HFFc6 (cell line): ENCODE data around the gene UBAC2. TPM values are rescaled to one million over a fixed set of nuclear protein-coding genes. Genes with fewer than 3 reads are reported as not detected.

Experiments
- DNase-seq: peaks from one replicate; pipeline ENCODE4 v3.0.0-alpha.2; 2018
- H3K27ac Mint-ChIP-seq: 2 replicates; pipeline ENCODE4 v1.8.0; 2020; ENCODE audit warnings: mild to moderate bottlenecking, mixed read lengths
- H3K27me3 Mint-ChIP-seq: 2 replicates; pipeline ENCODE4 v1.8.0; 2021; ENCODE audit warnings: mild to moderate bottlenecking, moderate library complexity, mixed read lengths; ENCODE audit not compliant: insufficient read depth
- H3K36me3 Mint-ChIP-seq: 2 replicates; pipeline ENCODE4 v1.8.0; 2021; ENCODE audit warnings: low read depth, mixed read lengths
- H3K4me1 Mint-ChIP-seq: 2 replicates; pipeline ENCODE4 v1.8.0; 2020; ENCODE audit warnings: low read depth, mixed read lengths
- H3K4me3 Mint-ChIP-seq: 2 replicates; pipeline ENCODE4 v1.8.0; 2020; ENCODE audit warnings: mild to moderate bottlenecking, moderate library complexity, mixed read lengths
- H3K9me3 Mint-ChIP-seq: 2 replicates; pipeline ENCODE4 v1.8.0; 2020; ENCODE audit warnings: mild to moderate bottlenecking, mixed read lengths
- CTCF ChIP-seq: fragments of 200-600 bp; sonication (generic); IDR thresholded peaks from 2 replicates; pipeline ENCODE4 v1.5.0; 2021; ENCODE audit warnings: antibody characterized with exemption, mild to moderate bottlenecking
- total RNA-seq, 6 experiments: library from RNA; stranded (reverse); fragmentation: NEBNext Ultra II Directional; extraction: Animal tissue kit (Norgen Biotek cat#: 25700); gene quantifications; 2 replicates in 1 of 6; 3 replicates in 5 of 6; pipeline ENCODE4 v1.2.3, GENCODE V29; 2021

UBAC2 gene
- total RNA-seq, 6 experiments from 2014 or later: 38.8 to 53.5 (median 46.4) TPM

- H3K27ac Mint-ChIP-seq: no peak overlapping the region
- DNase-seq: no peak
- H3K27me3 Mint-ChIP-seq: peaks cover 3% of the 10 kb centered on the region
- H3K36me3 Mint-ChIP-seq: peaks cover 36% of the 10 kb centered on the region
- no peak overlapping the region for H3K4me3 Mint-ChIP-seq
- H3K4me1 Mint-ChIP-seq: peaks cover 1% of the 10 kb centered on the region
- TF ChIP-seq CTCF: no peak
- H3K9me3 Mint-ChIP-seq: no peaks in the 10 kb centered on the region
These were observed 144.7 kb downstream of the UBAC2 start for GRCh38 chr13:99345345-99345744.

- no peak overlapping the region for H3K4me3 Mint-ChIP-seq
- peak overlapping the region; percentile 40; the same call in 1 of the 2 replicates for H3K27ac Mint-ChIP-seq
- TF ChIP-seq CTCF: no peak
- H3K27me3 Mint-ChIP-seq: peaks cover 3% of the 10 kb centered on the region
- H3K4me1 Mint-ChIP-seq: no peaks in the 10 kb centered on the region
- H3K9me3 Mint-ChIP-seq: no peaks in the 10 kb centered on the region
- H3K36me3 Mint-ChIP-seq: peaks cover 36% of the 10 kb centered on the region
- no peak for DNase-seq
These were observed 145.8 kb downstream of the UBAC2 start for GRCh38 chr13:99346335-99347042.

GRCh38 chr13:99347335-99347878 lies 146.8 kb downstream of the UBAC2 start:
- no peak overlapping the region for H3K27ac Mint-ChIP-seq
- peaks cover 45% of the 10 kb centered on the region for H3K36me3 Mint-ChIP-seq
- TF ChIP-seq CTCF: no peak
- no peak overlapping the region for H3K4me3 Mint-ChIP-seq
- H3K9me3 Mint-ChIP-seq: no peaks in the 10 kb centered on the region
- no peak for DNase-seq
- peaks cover 2% of the 10 kb centered on the region for H3K4me1 Mint-ChIP-seq
- peaks cover 3% of the 10 kb centered on the region for H3K27me3 Mint-ChIP-seq

GRCh38 chr13:99347911-99348451 lies 147.3 kb downstream of the UBAC2 start:
- no peak overlapping the region; the same call in 1 of the 2 replicates for H3K27ac Mint-ChIP-seq
- H3K27me3 Mint-ChIP-seq: peaks cover 3% of the 10 kb centered on the region
- no peaks in the 10 kb centered on the region for H3K9me3 Mint-ChIP-seq
- no peak for DNase-seq
- no peak for TF ChIP-seq CTCF
- H3K4me1 Mint-ChIP-seq: peaks cover 8% of the 10 kb centered on the region
- peaks cover 47% of the 10 kb centered on the region for H3K36me3 Mint-ChIP-seq
- H3K4me3 Mint-ChIP-seq: no peak overlapping the region

- Mint-ChIP-seq H3K27me3 (peaks cover 4% of the 10 kb centered on the region), H3K36me3 (peaks cover 49% of the 10 kb centered on the region), H3K27ac (no peak overlapping the region), H3K9me3 (no peaks in the 10 kb centered on the region), H3K4me3 (no peak overlapping the region), H3K4me1 (peaks cover 28% of the 10 kb centered on the region)
- DNase-seq: no peak
- no peak for TF ChIP-seq CTCF
These were observed 149.5 kb downstream of the UBAC2 start for GRCh38 chr13:99350191-99350590.
